ENCODE results near the gene EIF4E1B. TPM values are rescaled to one million over a fixed set of nuclear protein-coding genes. Genes with fewer than 3 reads are reported as not detected.

The EIF4E1B gene
- total RNA-seq, 2 experiments from 2014 or later = not detected

DNA sequence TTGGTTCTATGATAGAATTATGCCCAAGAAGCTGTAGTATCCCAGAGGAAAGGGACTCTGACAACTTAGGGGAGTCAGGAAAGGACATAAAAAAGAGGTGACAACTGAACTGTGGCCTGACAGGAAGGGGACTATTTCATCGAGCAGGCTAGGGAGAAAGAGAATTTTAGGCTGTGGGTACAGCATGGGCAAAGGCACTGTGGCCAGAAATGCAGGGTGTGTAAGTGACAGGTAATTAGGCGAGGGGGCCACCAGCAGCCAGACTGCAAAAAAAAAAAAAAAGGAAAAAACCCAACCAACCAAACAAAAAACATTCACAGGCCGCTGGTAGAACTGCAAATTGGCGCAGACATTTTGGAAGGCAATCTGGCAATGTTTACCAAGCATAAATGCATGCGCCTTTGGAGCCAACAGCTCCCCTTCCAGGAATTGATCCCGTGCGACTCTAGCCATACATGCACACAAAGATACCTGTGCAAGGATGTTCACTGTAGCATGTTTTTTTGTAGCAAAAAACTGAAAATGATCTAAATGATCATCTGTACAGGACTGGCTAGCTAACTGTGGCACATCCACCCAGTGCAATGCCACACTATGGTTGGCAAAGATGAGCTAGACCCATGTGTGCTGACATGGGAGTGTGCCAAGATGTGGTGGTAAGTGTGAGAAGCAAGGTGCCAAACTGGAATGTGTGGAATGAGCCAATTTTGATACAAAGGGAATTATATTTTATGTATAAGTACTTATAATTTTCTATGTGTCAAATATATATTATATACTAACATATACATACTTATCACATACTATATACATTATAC, 1.1 kb downstream of the EIF4E1B start:
- no peak overlapping the region for H3K27ac Mint-ChIP-seq
- ChIA-PET POLR2A (interaction anchor here (1.5 kb wide), 1 partner anchor 15 kb away, joined by 8 read pairs; the partner anchor contains the start of gene TSPAN17), CTCF (interaction anchor here (1.3 to 1.9 kb wide), 3 partner anchors 26 to 215 kb away, joined by 3 to 11 read pairs (median 3); no protein-coding TSS in a partner anchor)
- H3K4me3 Mint-ChIP-seq = no peak overlapping the region
- peaks cover 13% of the 10 kb centered on the region for H3K4me1 Mint-ChIP-seq (ENCODE audit: low read depth)
- no peaks in the 10 kb centered on the region for H3K9me3 Mint-ChIP-seq
- intact Hi-C loops (cut with micrococcal nuclease) = no loop called here
- peaks cover 67% of the 10 kb centered on the region for H3K27me3 Mint-ChIP-seq
- H3K36me3 Mint-ChIP-seq = no peaks in the 10 kb centered on the region
- DNase-seq = no peak

DNA sequence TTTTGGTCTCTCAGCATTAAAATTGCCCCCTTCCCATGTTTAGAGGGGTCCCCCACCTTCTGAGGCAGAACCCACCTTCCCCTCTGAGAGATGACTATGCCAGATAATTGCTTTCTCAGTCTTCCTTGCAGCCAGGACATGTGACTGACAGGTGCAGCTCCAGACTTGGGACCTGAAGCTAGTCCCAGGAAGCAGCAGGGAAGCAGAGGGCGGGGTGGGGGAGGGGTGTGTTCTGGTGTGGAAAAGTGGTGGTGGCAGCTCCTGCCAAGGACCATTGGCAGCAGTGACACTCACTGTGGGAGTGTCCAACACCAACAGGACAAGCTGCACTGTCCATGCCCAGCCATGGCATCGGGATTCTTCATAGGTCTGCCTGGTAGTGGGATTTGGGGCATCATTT, 2.3 kb downstream of the EIF4E1B start:
- POLR2A ChIA-PET = no interaction called here
- no peaks in the 10 kb centered on the region for H3K9me3 Mint-ChIP-seq
- H3K36me3 Mint-ChIP-seq = no peaks in the 10 kb centered on the region
- DNase-seq = no peak
- no peak overlapping the region for H3K27ac Mint-ChIP-seq
- no peak overlapping the region for H3K4me3 Mint-ChIP-seq
- intact Hi-C loops (cut with micrococcal nuclease) = no loop called here
- peaks cover 13% of the 10 kb centered on the region for H3K4me1 Mint-ChIP-seq (ENCODE audit: low read depth)
- CTCF ChIA-PET = no interaction called here
- H3K27me3 Mint-ChIP-seq = peaks cover 57% of the 10 kb centered on the region

DNA sequence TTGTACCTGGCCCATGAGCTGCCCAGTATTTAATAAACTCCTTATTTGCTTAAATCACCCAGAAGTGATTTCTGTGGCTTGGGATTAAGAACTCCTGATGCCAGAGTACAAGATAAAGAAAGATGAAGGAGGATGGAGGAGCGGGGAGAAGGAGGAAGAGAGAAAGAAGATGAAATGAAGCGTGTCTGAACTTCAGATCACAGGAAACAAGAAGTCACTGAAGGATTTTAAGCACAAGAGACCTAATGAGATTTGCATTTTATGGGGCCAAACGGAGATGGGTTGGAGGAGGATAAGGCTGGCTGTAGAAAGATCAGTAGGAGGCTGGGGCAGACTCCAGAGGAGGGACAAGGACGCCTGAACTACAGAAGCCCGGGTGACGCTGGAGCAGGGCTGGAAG, 3.1 kb downstream of the EIF4E1B start:
- no peak overlapping the region for H3K27ac Mint-ChIP-seq
- no peaks in the 10 kb centered on the region for H3K9me3 Mint-ChIP-seq
- intact Hi-C loops (cut with micrococcal nuclease) = no loop called here
- ChIA-PET POLR2A (no interaction called here), CTCF (interaction anchor here (0.8 kb wide), 1 partner anchor 15 kb away, joined by 4 read pairs; no protein-coding TSS in a partner anchor)
- H3K4me3 Mint-ChIP-seq = no peak overlapping the region
- no peaks in the 10 kb centered on the region for H3K36me3 Mint-ChIP-seq
- peaks cover 50% of the 10 kb centered on the region for H3K27me3 Mint-ChIP-seq
- DNase-seq = no peak
- peaks cover 13% of the 10 kb centered on the region for H3K4me1 Mint-ChIP-seq (ENCODE audit: low read depth)

DNA sequence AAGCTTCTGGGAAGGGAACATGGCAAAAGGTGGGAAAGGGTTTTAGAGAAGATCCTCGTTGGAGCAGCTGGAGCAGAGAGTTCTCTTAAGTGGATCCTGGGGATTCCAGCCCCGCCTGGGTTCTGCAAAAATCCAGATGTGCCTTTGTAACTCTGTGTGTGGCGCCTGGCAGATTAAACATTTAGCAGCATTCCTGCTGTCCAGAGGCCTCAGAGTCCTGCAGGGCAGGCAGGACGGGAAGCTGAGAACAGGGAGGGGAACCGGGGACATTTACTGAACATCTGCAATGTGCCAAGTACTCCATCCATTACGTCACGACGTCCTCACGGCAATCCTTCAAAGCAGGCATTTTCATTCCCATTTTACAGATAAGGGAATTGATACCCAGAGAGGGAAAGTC, 6.0 kb downstream of the EIF4E1B start:
- Mint-ChIP-seq H3K27me3 (peaks cover 29% of the 10 kb centered on the region), H3K4me1 (ENCODE audit: low read depth) (peaks cover 3% of the 10 kb centered on the region), H3K4me3 (no peak overlapping the region), H3K36me3 (no peaks in the 10 kb centered on the region), H3K9me3 (no peaks in the 10 kb centered on the region), H3K27ac (no peak overlapping the region)
- ChIA-PET POLR2A (no interaction called here), CTCF (interaction anchor here (0.8 to 1.5 kb wide), 2 partner anchors 16 to 24 kb away, joined by 3 to 4 read pairs; no protein-coding TSS in a partner anchor)
- intact Hi-C loops (cut with micrococcal nuclease) = no loop called here
- no peak for DNase-seq

DNA sequence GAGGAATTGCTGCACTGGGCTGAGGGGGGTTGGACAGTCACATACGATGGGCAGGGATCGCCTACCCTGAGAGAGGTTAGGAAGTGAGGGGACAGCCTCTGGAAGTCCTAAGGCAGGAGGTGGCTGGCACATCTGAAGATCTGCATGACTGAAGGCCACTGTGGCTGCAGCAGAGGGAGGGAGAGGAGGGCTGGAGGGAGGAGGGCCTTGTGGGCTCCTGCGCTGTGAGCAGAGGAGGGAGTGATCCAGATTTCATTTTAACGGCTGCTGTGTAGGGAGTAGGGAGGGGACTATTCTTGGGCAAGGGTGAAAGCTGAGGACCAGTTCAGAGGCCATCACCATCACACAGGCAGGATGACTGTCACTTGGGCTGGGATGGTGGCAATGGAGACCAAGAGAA, 7.1 kb downstream of the EIF4E1B start:
- intact Hi-C loops (cut with micrococcal nuclease) = no loop called here
- ChIA-PET CTCF (no interaction called here), POLR2A (no interaction called here)
- DNase-seq = no peak
- Mint-ChIP-seq H3K4me1 (ENCODE audit: low read depth) (peaks cover 3% of the 10 kb centered on the region), H3K27me3 (peaks cover 22% of the 10 kb centered on the region), H3K27ac (no peak overlapping the region), H3K4me3 (no peak overlapping the region), H3K9me3 (no peaks in the 10 kb centered on the region), H3K36me3 (no peaks in the 10 kb centered on the region)

DNA sequence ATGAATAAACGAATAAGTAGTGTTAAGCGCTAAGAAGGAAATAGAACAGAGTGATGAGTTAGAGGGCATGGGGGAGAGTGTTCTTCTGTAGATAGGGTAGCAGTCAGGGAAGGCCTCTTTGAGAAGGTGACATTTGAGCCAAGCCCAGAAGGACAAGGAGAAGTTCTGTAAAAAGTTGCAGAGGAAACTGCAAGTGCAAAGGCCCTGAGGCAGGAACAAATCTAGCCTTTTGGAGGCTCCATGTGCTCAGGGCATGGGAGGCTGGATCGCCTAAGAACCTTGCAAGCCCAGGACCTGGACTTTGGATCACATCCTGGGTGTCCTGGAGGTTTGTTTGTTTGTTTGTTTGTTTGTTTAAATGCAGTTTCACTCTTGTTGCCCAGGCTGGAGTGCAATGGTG, 8.0 kb downstream of the EIF4E1B start:
- H3K27me3 Mint-ChIP-seq = peaks cover 18% of the 10 kb centered on the region
- no peaks in the 10 kb centered on the region for H3K9me3 Mint-ChIP-seq
- POLR2A ChIA-PET = no interaction called here

DNA sequence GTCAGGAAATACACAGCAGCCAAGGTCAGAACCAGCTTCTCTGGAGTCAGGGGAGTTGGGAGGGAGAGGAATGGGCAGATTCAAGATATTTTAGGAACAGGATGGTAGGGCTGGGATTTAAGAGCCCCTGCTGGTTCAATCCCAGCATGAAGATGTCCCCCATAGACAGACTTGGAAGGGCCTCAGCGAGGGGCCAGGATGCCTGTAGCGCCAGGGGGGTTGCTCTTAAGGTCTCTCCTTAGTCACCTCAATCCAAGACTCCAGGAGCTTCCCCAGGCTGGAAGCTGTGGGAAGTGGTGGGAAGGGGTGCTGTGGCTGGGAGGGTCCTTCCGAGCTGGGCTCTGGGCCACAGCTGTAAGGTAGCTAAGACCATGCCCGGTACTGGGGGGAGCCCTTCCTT, 8.7 kb downstream of the EIF4E1B start:
- intact Hi-C loops (cut with micrococcal nuclease) = no loop called here
- H3K4me1 Mint-ChIP-seq (ENCODE audit: low read depth) = no peaks in the 10 kb centered on the region
- DNase-seq = no peak
- ChIA-PET CTCF (interaction anchor here (5.1 kb wide), 1 partner anchor 21 kb away, joined by 21 read pairs; no protein-coding TSS in a partner anchor), POLR2A (no interaction called here)
- H3K27me3 Mint-ChIP-seq = peaks cover 11% of the 10 kb centered on the region
- H3K4me3 Mint-ChIP-seq = no peak overlapping the region
- no peaks in the 10 kb centered on the region for H3K9me3 Mint-ChIP-seq
- H3K36me3 Mint-ChIP-seq = no peaks in the 10 kb centered on the region
- H3K27ac Mint-ChIP-seq = no peak overlapping the region

More for the DNA sequence above, 8.0 kb downstream of the EIF4E1B start:
- Mint-ChIP-seq H3K27ac (no peak overlapping the region), H3K4me1 (ENCODE audit: low read depth) (peaks cover 3% of the 10 kb centered on the region), H3K4me3 (no peak overlapping the region), H3K36me3 (no peaks in the 10 kb centered on the region)
- CTCF ChIA-PET = interaction anchor here (5.1 kb wide), 1 partner anchor 22 kb away, joined by 21 read pairs; no protein-coding TSS in a partner anchor
- intact Hi-C loops (cut with micrococcal nuclease) = no loop called here
- no peak for DNase-seq

DNA sequence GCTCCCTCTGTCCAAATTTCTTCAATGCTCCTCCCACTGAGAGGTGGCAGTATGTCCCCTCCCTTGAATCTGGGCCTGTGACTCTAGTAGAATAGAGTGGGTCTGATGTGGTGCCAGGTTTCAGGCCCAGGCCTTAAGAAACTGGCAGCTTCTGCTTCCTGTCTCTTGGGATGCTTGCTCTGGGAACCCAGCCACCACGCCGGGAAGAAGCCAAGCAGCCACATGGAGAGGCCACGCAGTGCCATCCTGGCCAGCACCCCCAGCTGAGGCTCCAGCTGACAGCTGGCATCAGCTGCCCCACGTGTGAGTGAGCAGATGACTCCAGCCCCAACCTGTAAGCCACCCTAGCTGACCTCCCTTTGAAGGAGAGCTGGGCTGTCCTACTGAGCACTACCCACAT, 9.5 kb downstream of the EIF4E1B start:
- no peaks in the 10 kb centered on the region for H3K36me3 Mint-ChIP-seq
- no peak for DNase-seq
- H3K4me1 Mint-ChIP-seq (ENCODE audit: low read depth) = no peaks in the 10 kb centered on the region
- ChIA-PET POLR2A (no interaction called here), CTCF (interaction anchor here (5.1 kb wide), 1 partner anchor 20 kb away, joined by 21 read pairs; no protein-coding TSS in a partner anchor)
- H3K27me3 Mint-ChIP-seq = peaks cover 7% of the 10 kb centered on the region
- H3K4me3 Mint-ChIP-seq = no peak overlapping the region
- intact Hi-C loops (cut with micrococcal nuclease) = no loop called here
- no peaks in the 10 kb centered on the region for H3K9me3 Mint-ChIP-seq
- no peak overlapping the region for H3K27ac Mint-ChIP-seq

DNA sequence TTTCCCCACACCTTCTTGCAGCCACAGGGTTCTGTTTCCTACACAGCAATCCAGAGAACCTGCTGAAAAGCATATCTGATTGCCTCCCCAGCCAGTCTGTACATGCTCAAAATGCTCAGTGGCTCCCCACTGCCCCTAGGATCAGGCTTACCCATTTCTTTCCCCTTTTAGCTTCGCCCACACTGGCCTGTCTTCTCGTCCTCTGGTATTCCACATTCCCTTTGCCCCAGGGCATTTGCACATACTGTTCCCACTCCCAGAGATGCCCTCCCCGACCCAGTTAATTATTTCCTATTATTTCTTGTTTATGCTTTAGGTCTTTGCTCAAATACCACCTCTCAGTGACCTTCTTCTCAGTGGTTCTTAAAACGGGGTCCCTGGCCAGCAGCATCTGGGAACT, 10.1 kb downstream of the EIF4E1B start:
- DNase-seq = no peak
- no peak overlapping the region for H3K4me3 Mint-ChIP-seq
- H3K9me3 Mint-ChIP-seq = no peaks in the 10 kb centered on the region
- POLR2A ChIA-PET = no interaction called here
- CTCF ChIA-PET = interaction anchor here (5.1 kb wide), 1 partner anchor 19 kb away, joined by 21 read pairs; no protein-coding TSS in a partner anchor
- H3K36me3 Mint-ChIP-seq = no peaks in the 10 kb centered on the region
- H3K27ac Mint-ChIP-seq = no peak overlapping the region
- H3K27me3 Mint-ChIP-seq = peaks cover 2% of the 10 kb centered on the region
- intact Hi-C loops (cut with micrococcal nuclease) = no loop called here
- no peaks in the 10 kb centered on the region for H3K4me1 Mint-ChIP-seq (ENCODE audit: low read depth)

DNA sequence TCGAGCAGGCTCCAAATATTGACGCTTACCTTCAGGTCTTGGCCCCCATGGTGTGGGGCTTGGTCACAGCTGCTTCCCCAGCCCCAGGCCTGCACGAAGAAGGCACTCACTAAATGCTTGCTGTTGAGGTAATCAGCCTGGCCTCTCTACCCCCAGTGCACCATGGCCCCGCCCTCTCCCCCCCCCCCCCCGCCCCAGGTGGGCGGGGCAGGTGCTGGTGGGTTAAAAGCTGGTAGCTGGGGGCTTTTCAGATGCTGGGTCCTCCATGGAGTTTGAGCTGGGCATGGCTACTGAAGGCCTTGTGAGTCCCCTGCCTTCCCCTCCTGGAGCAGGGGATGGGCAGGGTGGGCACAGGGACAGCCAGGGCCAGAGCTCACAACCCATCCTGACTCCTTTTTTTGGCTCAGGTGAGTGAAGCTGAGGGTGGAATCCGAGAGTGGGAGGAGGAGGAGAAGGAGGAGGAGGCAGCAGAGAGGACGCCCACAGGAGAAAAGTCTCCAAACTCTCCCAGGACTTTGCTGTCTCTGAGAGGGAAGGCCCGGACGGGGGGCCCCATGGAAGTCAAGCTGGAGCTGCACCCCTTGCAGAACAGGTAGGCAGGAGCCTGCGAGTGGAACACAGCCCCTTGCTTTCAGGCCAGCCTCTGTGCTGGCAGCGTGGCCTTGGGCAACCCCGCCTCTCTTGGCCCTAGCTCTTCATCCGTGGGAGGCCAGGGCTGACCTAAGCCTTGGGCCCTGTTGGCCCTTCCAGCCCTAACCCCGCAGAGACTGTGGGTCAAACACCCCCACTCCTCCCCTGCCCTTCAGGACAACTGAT, 12.4 kb downstream of the EIF4E1B start:
- ChIA-PET POLR2A (interaction anchor here (0.5 kb wide), 1 partner anchor 291 kb away, joined by 3 read pairs; no protein-coding TSS in a partner anchor), CTCF (interaction anchor here (5.1 kb wide), 1 partner anchor 17 kb away, joined by 21 read pairs; no protein-coding TSS in a partner anchor)
- Mint-ChIP-seq H3K27me3 (peaks cover under 1% of the 10 kb centered on the region), H3K27ac (no peak overlapping the region), H3K4me1 (ENCODE audit: low read depth) (peaks cover 13% of the 10 kb centered on the region), H3K4me3 (no peak overlapping the region), H3K9me3 (no peaks in the 10 kb centered on the region), H3K36me3 (no peaks in the 10 kb centered on the region)
- intact Hi-C loops (cut with micrococcal nuclease) = no loop called here
- DNase-seq = no peak

DNA sequence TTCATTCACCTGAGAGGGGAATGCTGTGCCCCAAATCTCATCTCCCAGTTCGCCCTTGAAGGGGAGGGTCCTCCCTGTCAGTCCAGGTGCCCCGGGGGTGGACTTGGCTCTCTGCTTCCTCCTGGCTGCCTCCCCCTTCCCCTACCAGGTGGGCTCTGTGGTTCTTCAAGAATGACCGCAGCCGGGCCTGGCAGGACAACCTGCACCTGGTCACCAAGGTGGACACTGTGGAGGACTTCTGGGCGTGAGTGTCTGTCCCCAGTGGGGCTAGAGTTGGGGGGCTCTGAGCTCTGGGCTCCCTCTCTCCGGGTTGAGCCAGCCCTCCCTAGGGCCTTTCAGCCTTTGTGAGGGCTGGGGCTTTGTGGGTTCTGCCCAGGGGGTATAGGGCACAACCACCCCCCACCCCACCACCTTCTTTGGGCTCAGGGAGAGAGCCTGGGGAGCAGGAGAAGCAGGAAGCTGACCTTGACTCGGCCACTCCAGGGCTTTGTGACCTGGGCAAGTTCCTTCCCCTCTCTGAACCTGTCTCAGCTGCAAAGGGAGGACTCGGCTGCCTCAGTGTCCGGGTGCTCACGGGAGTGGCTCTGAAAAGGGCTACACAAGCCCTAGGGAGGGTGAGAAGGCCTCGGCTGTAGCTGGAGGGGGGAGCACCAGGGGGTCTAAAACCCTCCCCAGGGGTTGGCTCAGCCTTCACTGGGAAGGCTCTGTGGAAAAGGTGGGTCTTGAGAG, 13.2 kb downstream of the EIF4E1B start:
- Mint-ChIP-seq H3K27me3 (no peaks in the 10 kb centered on the region), H3K4me1 (ENCODE audit: low read depth) (peaks cover 19% of the 10 kb centered on the region), H3K9me3 (no peaks in the 10 kb centered on the region), H3K4me3 (no peak overlapping the region), H3K27ac (no peak overlapping the region), H3K36me3 (no peaks in the 10 kb centered on the region)
- ChIA-PET POLR2A (interaction anchor here (0.5 kb wide), 1 partner anchor 292 kb away, joined by 3 read pairs; no protein-coding TSS in a partner anchor), CTCF (interaction anchor here (5.1 to 8.9 kb wide), 2 partner anchors 16 to 17 kb away, joined by 21 to 65 read pairs; no protein-coding TSS in a partner anchor)
- intact Hi-C loops (cut with micrococcal nuclease) = no loop called here
- no peak for DNase-seq

Data from activated CD4-positive, alpha-beta memory T cell treated with anti-CD3 and anti-CD28 coated beads for 36 hours (primary cell).